Measurements from ENCODE around the gene SPOCK1.

GRCh38 chr5:137466889-137467288, 32.2 kb downstream of the SPOCK1 start:
- TF ChIP-seq CTCF (IDR thresholded peaks at IDR 0.05 in 8 of 11, conservative IDR thresholded peaks at IDR 0.05 in 3 of 11) (no peak), POLR2A (IDR thresholded peaks at IDR 0.05) (no peak)
